Retina (tissue), 1 donor: ENCODE data around the gene DEFB113.
"Not testable (repeated sequence)": the region's sequence is repeated elsewhere in the genome, so short reads cannot be mapped to it uniquely, and the experiment has no call there.

Experiments
- DNase-seq: peaks from one replicate; pipeline ENCODE4 v3.0.0-alpha.2; 2016

Gene DEFB113, protein sequence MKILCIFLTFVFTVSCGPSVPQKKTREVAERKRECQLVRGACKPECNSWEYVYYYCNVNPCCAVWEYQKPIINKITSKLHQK

DNA sequence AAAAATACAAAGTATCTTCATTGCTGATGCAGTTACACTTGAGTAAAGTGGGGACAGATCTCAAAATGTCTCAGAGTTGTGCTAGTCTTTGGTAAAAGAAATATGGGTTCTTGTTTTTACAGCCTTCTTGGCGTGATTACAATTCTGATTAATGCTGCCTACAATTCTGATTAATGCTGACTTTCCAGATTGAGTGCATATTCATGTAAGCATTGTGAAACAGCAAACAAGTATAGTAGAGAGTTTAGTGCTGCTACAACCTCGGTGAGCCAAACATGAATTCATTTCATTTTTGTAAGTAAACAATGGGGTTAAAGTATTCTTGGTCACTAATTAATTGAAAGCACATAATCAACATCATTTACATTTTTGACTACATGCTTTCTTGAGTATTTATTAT, at the start of gene DEFB113:
TSS of gene DEFB113 (minus strand) at position 21 of the 400 bp plus-strand sequence. CDS start at position 21, 0 bp downstream.
- no peak for DNase-seq

DNA sequence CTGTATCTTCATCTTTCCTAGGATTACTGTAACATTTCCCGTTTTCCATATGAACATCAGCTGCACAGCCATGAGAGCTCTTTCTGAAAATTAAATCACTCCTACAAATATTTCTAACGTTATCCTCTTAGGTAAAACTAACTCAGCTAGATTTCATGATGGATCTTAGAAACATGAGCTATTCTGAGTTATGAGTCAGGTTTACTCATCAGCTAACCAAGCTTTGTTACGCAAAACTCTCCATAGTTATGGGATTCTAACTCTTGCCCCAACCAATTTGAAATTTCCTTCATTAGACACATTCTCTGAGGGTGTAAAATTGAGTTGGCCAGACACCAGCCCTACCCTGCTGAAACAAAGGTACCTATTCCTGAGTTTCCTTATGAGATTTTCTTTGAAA, 38.4 kb upstream of the DEFB113 start:
- no peak for DNase-seq

DNA sequence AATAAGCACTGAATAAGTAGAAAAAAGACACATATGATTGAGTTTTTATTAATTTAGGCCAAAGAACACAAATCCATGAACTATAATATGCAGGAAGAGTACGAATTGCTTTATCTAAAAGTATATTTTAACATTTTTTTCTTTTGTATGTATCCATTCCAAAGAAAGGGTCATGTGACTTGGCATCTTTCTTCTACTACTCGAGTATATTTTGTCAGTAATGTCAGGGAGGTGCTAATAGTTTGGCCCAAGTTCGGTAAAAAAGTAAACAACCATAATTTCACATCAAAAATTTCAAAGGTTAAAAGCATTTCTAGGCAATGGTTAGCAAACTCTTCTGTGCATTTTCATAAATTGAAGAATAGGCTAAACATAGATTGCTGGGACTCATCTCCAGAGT, 33.7 kb upstream of the DEFB113 start:
- no peak for DNase-seq

DNA sequence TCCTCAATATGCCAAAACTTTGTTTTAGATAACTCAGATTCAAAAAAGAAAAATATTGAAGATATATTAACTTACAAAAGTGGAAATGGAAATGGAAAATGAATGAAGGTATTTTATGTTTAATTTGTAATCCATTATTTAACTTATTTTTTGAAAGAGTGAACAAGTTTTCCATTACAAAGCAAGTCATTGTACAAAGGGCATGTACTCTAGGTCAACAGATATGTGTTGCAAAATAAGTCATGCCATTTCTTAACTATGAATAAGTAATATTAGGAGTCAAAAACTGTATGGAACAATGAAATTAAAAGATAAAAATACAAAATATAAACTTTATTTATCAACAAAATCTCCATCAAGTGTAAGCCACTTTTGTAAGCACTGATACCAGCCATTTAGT, 25.9 kb upstream of the DEFB113 start:
- DNase-seq: no peak

DNA sequence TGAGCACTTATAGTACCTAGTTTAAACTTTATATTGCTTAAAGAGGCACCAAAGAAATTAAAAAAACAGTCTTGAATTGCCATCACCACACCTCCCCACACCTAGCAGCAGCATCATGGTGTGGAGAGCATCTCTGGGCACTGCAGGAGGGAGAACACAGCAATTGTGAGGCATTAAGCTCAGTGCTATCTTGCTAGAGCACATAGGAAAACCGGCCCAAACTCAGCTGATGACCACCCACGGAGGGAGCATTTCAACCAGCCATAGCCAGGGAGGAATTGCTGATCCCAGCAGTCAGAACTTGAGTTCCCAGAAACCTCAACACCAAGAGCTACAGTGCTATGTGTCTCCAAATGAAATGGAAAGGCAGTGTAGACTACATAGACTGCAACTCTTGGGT, 19.5 kb upstream of the DEFB113 start:
- no peak for DNase-seq

DNA sequence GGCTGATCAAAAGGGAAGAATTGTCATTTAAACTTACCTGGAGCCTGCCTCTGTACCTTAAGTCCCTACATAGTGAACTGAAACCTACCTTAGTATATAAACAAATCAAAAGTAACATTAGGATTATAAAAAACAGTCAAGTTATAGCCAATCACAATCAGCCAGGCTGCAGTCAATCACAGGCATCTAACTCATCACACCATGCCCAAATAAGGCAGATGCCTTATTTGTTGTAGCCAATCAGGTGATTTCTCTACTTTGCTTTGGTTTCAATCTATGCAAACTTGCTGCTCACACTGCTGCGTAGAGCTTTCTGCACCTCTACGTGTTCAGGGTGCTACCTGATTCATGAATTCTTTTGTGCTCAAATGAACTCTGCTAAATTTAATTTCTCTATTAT, 18.3 kb upstream of the DEFB113 start:
- no peak for DNase-seq

DNA sequence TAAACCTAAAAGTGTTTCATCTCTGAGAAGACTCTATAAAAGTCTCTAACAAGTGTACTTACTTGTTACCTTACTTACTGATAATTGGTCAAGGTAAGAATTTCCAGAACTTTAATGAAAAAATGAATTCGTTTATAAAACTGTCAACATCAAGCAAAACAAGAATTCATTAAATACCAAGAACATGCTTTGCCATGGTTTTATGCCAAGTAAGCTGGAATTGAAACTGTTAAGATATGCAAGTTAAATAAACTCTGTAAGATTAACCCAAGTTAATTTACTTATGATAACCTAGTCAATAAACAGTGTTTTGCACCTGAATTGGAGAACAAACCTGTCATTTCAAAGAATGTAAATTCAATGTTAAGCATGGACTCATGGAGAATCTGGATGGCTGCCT, 17.1 kb upstream of the DEFB113 start:
- DNase-seq: no peak

DNA sequence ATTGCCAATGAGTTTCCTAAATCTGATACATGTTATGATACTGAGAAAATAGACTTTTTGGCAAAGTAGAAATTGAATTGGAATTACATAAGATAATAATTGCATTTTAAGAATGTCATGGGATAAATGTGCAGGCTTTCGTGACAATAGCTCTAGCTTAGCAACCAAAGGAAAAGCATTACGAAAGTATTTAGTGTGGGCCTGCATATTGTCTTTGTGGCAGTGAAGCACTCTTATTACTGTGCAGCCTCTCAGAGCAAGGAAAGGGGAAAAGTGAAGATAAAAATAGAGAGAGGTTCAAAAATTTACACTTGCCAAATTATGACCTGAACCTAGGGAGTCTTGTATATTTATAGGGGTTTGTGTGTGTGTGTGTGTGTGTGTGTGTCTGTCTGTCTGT, 12.6 kb upstream of the DEFB113 start:
- no peak for DNase-seq

DNA sequence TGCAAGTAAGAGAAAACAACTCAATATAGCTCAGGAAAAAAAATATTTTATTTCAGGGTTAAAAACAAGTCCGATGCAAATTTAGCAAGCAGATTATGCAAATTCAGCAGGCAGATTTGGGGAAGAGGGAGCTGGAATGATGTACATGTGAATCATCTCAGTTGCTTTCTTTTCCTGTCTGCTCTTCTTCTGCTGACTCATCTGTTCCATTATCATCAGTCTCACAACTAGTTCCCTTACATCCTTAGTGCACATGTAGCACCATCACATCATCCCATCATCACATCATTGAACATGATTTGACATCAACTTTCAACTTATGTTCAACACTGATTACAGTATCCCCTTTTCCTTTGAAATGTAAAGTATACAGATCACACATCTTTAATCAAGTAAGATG, 11.5 kb upstream of the DEFB113 start:
- no peak for DNase-seq

DNA sequence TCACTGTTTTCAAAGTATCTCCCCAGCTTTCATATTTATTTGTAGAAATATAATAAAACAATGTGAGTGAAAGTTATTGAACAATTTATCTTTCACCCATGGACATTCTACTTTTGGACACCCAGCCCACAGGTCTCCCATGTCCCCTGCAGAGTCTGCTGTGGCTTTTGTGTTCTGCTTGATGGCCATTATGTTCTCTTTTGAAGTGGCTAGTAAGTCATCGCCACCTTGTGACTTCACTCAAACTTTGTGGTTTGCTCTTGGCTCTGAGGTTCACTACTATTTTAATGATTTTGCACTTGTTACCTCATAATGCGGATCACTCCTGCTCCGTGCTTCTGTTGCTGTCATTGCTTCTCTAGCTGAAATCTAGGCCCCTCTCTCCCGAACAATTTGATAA, 10.2 kb upstream of the DEFB113 start:
- no peak for DNase-seq

DNA sequence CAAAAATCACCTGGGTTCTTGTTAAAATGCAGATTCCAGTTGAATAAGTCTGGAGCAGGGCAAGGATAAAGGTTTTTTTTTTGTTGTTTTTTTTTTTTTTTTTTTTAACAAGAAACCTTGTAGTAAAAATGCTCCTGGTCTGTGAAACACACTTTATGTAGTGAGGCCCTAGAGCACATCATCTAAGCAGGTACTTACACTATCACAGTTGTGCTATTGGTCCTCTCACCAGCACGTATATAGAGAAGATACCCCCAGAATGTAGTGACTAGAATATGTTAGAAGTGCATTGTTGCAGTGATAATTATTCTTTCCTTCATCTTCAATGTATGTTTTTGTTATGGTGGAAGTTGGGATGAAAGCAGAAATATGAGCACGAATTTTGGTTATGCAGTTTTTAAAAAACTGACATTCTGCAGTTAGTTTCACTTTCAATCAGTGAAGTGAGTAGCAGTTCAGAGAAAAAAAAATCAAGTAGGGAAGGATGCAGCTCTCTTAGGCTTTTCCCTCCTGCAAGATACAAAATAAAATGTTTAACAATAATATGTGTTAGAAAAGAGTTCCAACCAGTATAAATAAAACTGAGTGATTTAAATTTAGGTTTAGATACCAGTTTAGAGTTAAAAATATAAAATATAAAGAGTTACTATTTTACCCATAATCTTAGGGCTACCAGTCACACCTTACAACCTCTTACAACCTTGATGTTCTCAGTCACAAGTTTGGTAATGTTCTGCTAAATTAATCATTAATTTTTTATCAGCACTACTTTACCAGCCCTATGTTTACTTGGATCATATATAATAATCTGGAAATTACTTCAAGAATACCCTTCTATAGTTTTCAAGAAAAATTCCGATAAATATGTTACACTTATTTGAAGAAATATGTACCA, 9.2 kb upstream of the DEFB113 start:
- DNase-seq: no peak

DNA sequence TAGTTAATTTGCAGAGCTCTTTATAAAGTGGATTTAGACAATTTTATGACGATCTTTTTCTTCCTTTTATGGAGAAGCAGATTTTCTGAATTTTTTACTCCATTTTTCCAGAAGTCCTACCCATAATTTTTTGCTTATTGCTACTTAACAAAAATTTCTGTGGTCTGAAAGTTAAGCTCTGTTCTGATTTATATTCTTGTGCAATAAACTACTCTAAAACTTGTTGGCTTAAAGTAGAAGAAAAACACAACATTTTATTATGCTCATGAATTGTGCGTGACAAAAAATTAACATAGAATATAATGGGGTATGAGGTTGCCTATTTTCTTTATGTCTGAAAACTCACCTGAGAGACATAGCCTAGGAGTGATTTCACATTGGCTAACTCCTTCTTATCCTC, 2.6 kb downstream of the DEFB113 start:
- DNase-seq: no peak

DNA sequence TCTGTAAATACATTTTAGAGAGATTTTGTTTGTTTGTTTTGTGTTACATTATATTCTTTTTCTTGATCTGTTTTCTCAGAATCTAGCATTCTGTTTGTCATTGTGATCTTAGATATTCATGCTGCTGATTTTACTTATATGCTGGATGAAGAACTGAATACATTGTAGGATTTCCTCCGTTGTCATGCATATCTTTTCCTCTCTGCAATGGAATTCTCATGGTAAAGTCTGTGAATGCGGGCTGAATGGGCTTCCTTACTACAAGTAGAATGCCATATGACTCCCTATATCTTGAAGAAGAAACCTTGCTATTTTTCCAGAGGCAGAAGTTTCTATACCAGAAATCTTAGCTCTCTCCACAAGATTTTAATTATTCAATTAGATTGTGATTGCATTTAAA, 3.1 kb downstream of the DEFB113 start:
- DNase-seq: no peak

DNA sequence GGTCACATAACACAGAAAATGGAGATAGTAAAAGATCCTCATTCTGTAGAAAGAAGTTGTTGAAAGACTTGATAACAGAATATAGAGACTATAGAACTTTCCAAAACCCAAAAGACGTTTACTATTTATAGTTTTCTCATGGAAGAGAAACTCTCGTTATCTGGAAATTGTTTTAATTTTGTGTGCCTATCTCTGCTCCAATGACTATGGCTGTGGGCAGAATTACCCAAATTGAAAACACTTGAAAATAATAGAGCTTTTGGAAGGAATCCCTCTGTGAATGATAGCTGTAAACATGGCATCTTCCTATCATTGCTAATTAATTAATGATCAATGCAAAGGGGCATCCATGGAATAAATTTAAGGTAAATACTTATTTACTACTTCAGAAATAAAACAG, 5.4 kb downstream of the DEFB113 start, which contains the start of gene DEFB114:
TSS of gene DEFB114 (minus strand) at position 101 of the 400 bp plus-strand sequence. CDS start at position 42, 59 bp downstream.
- no peak for DNase-seq

DNA sequence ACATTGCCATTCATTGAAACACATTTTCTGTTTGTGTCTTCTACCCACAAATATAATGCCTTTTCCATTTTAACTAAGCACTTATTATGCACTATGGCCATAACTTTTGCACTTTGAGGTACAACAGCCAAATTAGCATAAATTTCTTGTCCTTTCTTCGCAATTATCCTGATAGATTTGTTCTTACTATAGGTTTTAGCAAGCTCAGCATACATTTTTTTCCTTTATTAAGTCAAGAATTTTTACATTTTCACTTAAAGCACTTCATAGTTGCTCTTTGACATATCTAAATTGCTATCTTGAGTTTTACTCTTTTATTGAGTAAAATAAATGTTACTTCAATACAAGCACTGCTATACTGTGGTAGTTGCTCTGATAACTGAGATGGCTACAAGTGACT, 11.2 kb downstream of the DEFB113 start:
- DNase-seq: no peak

DNA sequence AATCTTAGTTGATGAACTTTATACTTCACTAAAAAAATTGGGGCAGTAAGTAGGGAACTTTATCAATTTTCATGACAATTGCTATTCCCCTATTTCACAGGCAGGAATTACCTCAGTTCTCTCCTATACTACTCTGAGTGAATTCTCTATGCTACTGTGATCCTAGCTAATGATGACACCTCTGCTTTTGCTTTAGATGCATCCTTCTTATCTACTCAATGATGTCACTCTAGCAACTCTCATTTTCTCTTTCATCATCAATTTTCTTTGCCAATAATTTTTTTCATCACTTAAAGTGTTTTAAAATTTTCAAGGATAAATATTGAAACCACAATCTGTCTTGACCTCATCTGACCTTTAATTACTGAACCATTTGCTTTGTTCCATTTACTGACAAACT, 13.6 kb downstream of the DEFB113 start:
- DNase-seq: no peak

DNA sequence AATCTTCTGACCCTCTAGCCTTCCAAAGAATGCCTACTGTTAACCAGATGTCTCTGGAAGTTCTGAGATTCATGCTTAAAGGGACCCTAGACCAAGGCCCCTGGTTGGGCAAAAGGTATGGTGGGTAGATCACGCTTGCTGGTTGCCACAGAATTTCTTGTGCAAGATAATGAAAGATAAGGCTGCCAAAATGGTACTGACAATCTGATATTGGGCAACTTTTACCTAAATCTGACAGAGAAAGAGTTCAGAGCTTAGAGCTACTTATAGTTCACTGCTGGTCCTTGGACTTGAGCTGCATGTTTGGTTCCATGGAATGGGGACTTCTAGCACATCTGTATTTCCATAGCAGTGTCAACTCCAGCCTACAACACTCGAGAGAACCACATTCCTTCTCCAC, 17.5 kb downstream of the DEFB113 start:
- no peak for DNase-seq

DNA sequence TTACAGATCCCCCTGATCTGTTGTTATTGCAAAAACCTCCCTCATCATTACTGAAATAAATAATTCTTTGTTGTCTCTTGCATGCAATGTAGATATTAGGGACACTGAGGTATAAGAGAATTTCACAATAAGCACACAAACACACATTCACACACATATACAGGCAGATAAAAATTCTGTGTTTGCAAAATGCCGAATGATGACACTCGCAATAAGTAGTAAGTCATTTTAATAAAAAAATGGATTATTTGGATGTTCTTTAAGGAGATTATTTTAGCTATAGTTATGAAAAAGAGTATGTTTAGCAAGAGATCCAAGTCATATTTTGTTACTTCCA, 19.0 kb downstream of the DEFB113 start:
- DNase-seq: no peak

DNA sequence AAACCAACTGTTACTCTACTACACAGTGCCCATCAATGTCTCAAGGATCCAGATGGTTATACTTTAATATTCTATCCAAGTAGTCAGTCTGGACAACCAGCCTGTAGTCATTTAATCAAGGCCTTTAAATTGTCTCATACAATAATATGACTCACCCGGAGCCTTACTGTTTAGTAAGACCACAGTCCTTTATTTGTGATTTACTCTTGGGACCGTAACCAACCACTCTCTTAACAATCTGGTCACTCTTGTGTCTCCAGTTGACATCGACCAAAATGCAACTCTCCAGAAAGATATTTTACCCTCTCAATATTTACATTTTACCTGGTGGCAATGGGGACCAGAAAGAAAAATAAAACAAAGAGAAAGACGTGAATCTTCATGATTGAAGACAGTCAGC, 20.4 kb downstream of the DEFB113 start:
- DNase-seq: no peak

DNA sequence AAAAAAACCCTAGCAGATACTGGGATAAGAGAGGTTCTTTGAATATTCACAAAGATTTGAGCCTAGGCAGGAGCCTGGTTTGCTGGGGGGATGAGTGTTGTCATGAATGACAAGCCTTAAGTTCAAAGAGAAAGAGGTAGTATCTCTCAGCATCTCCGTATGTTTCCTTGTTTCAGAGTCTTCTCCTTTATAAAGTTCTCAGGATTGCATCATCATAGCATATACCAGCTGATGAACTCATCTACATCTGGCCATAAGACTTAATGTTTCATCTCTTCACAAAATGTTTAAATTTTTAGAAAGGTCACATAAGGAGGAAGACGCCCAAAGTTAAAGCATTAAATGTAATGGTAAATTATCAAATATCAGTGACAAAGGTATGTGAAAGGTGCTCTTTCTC, 22.6 kb downstream of the DEFB113 start:
- DNase-seq: no peak

DNA sequence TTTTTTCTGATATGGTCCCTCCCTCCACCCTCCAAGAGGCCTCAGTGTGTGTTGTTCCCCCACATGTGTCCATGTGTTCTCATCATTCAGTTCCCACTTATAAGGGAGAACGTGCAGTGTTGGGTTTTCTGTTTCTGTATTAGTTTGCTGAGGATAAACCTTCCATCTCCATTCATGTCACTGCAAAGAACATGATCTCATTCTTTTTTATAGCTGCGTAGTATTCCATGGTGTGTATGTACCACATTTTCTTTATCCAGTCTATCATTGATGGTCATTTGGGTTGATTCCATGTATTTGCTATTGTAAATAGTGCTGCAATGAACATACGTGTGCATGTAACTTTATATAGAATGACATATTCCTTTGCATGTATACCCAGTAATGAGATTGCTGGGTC, 25.4 kb downstream of the DEFB113 start:
- DNase-seq: not testable (repeated sequence)

DNA sequence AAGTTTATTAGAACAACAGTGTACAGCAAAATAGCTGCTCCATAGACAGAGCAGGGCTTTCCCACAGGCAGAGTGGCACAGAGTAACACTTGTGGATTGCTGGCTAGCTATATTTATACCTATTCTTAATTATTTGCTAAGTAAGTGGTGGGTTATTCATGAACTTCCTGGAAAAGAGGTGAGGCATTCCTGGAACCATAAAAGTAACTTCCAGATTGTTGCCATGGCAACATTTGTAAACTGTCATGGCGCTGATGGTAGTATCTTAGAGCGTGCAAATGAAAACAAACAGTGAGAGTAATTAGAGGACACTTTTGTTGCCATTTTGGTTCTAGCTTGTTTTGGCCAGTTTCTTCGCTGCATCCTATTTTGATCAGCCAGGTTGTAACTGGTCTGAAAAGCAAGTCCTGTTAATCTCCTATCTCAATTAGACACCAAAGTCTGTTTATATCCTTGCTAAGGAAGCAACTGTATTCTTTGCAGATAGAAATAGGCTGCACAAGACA, 29.4 kb downstream of the DEFB113 start:
- no peak for DNase-seq

DNA sequence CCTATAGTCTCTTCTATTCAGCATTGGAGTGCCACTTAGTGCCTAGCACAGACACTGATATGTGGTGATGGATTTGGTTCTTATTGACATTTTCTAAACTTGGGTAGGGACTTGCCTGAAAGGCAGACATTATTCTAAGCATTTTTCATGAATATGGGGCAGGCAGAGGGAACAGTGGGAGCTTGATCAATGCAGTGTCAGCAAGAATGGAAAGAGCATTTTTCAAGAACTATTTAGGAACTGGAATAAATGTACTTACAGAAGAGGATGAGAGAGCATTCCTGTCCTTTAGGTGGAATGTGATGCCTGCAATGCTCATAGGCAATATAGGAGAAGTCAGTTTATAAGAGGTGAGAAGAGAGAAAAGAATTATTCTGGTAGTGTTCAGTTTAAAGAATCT, 31.6 kb downstream of the DEFB113 start:
- DNase-seq: no peak

DNA sequence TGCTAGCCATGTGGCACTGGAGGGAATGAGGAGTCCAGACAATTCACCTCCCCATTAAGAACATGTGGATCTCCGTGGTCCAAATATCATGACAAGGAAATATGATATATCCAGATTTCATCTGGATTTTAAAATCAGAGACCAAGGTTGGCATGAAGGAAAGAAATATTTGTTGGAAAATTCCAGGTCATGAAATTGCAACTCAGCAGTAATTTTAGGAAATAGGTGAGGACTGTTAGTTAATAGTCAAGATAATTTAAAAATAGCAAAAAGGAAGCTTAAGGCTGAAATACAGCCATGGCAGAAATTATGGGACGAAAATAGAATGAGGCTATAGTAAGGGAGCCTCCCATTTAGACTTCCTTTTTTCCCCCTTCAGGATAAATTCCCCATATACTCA, 32.4 kb downstream of the DEFB113 start:
- no peak for DNase-seq

DNA sequence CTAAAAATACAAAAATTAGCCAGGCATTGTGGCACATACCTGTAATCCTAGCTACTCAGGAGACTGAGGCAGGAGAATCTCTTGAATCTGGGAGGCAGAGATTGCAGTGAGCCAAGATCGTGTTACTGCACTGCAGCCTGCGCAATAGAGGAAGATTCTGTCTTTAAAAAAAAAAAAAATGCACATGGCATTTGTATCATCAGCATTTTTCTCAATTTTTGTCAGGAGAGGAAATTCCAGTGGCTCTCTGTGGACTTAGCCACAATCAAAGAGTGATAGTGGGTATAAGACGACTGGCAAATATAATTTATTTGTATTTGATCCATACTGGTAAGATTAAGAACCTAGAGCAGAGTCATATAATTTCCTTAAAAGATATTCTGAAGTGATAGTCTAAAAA, 34.0 kb downstream of the DEFB113 start:
- DNase-seq: no peak
